ENCODE measurements around the gene RBM20.

- no peak for TF ChIP-seq EZH2phosphoT487 (IDR thresholded peaks at IDR 0.05; ENCODE audit: low read length)
- TF ChIP-seq CTCF (IDR thresholded peaks at IDR 0.05; ENCODE audit: low read length): no peak
- TF ChIP-seq EZH2 (optimal IDR thresholded peaks at IDR 0.05; ENCODE audit: low read depth, low read length): no peak
These were observed 189.9 kb downstream of the RBM20 start for GRCh38 chr10:110833941-110834628.

Data from MM.1S (cell line).